ENCODE data around the gene RPP14.

- TF ChIP-seq CTCF (IDR thresholded peaks at IDR 0.05; ENCODE audit: low read depth, low read length) = no peak
- TF ChIP-seq POLR2A (IDR thresholded peaks at IDR 0.05; ENCODE audit: extremely low read depth, insufficient read length) = no peak
- TF ChIP-seq MAX (IDR thresholded peaks at IDR 0.05; ENCODE audit: low read depth, low read length) = no peak
Measured at GRCh38 chr3:58285334-58285733, 20.7 kb upstream of the RPP14 start.

All from NB4 (cell line).